ENCODE data around the gene TPM1.

Gene TPM1

DNA sequence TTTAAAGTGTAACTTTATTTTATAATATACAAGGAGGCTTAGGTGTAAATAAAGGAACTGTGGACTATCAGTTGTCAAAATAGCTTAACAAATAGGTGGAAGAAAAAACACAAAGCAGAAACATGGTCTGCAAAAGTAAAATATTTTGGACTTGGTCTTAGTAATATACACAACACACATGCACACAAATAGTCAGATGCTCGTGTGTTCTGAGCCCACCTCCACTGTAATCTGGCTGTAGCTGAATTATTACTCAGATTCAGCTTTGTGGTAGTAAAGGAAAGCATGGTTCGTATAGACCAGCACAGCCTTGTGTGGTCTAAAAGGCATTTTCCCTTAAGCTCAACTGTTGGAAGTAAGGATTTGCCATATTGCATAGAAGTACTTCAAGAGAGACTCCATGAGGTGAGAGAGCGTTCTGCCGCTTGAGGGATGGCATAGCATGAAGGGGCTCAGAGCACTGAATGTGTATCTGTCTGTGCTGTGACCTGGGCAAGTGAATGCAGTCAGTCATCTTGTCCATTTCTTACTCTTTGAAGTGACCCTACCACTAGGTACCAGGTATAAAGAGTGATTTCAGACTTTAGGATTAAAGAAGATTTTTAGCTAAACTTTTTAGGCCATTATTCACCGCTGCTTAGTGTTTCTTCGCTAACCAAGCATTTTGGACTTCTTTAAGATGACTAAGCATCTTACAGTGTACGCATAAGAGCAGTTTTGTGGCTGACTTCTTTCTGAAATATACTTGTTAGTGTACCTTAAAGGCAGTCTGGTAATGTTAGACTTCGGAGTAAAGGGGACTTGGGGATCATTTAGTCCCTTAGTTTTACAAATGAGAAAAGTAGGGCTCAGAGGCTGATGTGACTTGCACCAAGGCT, 15.2 kb downstream of the TPM1 start:
- DNase-seq = no peak

DNA sequence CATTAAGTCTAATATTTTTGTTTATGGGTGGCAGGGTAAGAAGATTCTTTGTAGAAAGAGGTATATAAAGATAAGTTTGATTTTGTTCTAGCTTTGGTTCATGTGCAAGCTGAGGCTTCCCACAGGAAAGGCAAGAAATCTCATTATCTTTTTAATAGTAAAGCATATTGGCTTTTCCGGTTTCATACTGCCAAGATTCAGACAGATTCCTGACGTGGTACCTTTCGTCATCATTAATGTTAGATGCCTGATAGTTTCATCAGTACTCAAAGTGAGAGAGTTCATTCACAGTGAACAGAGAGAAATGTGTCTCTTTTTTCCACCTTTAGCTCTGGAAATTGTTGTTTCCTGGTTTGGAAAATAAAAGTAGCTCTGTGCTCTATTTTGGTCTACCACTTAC, 16.5 kb downstream of the TPM1 start:
- DNase-seq = no peak

DNA sequence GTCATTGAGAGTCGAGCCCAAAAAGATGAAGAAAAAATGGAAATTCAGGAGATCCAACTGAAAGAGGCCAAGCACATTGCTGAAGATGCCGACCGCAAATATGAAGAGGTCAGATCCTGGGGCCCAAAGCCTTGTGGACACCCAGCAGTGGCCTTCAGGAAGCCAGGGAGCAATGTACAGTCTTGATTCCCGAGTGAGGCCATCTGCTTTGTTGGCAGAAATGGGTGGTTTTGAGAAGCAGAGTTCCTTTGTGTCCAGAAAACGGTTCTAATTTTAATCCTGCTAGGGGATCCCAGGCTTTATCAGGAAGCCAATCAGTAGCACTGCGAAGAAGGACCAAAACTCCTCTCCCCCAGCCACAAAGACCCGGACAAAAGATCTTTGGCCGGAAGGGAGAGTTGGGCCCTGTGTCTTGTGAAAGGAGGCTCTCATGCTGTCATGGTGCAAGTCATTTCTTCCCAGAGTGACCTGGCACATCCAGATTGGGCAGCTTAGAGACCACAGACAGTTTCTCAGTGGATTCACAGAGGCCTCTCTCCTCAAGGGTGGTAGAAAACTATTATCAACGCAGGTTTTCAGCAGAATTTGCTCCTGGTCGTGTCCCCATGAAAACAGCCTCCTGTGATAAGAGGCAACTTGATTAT, 17.1 kb downstream of the TPM1 start:
- no peak for DNase-seq

DNA sequence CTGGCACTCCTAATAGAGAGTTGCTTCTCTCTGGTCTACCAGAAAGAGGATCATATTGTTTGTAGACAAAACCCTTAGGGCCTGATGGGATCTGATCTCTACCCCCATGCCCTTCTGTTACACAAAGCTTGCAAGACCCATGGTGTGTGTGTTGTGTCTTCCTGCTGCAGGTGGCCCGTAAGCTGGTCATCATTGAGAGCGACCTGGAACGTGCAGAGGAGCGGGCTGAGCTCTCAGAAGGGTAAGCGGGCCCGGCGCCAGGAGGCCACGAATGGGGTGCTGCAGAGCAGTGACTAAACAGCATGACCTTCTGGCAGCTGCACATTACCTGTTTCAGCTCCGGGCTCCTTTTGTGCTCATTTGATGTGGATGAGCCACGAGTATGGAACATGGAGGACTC, 18.2 kb downstream of the TPM1 start:
- no peak for DNase-seq

DNA sequence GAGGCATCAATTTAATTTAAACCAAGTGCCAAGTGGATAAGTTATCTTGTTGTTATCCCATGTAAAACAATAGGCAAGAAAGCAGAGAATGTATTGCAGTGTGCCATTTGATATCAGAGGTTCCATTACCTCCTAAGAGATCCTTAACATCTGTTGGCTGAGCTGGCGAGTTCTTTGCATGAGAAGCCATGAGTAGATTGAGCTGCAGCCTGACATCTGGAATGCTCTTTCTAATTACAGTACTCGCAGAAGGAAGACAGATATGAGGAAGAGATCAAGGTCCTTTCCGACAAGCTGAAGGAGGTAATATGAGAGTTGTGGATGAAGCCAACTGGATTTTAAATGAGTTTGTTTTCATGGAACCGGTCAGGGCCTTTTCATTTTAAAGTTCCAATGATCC, 19.4 kb downstream of the TPM1 start:
- no peak for DNase-seq

DNA sequence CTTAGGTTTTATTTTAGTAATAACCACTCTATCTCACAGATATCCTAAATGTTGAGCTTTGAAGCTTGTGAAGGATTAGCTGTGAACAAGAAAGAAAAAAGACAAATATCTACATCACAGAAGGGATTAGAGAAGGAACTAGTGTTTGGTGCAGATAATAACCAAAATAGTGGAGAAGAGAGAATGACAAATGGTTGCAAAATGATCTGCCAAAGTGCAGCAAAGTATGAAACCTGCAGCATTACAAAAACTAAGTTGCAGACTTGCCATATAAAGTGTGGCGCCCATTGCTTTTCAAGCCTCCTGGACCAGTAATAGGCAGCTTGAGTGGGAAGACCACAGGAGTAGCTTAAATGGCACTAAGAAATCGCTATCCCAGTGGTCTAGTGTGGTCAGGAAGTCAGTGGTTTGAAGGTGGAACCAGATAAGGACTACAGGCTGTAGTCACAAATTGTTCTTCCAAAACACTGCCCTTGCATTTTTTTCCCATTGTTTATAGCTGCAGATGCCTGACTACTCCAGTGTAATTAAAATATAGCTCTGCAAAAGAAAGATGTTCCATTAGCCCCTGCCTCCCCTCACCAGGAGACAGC, 20.7 kb downstream of the TPM1 start:
- DNase-seq = no peak

DNA sequence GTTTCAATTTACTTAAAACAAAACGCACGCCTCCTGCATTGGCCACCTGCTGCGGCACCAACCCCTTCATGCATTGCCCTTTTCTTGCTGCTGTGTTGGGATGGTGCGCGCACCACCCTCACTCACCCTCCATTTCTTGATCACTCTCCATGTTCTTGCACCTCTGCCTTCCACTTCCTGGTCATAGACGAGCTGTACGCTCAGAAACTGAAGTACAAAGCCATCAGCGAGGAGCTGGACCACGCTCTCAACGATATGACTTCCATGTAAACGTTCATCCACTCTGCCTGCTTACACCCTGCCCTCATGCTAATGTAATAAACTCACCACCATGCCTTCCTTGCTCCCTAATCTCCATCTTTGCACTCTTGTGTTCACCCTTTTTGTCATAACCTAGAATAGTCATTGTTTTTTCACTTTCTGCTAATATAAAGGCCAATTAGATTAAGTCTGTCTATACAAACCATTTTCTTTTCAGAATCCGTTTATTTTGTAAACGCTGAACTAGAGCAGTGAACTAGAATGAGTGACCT, 21.4 kb downstream of the TPM1 start:
- DNase-seq = no peak

DNA sequence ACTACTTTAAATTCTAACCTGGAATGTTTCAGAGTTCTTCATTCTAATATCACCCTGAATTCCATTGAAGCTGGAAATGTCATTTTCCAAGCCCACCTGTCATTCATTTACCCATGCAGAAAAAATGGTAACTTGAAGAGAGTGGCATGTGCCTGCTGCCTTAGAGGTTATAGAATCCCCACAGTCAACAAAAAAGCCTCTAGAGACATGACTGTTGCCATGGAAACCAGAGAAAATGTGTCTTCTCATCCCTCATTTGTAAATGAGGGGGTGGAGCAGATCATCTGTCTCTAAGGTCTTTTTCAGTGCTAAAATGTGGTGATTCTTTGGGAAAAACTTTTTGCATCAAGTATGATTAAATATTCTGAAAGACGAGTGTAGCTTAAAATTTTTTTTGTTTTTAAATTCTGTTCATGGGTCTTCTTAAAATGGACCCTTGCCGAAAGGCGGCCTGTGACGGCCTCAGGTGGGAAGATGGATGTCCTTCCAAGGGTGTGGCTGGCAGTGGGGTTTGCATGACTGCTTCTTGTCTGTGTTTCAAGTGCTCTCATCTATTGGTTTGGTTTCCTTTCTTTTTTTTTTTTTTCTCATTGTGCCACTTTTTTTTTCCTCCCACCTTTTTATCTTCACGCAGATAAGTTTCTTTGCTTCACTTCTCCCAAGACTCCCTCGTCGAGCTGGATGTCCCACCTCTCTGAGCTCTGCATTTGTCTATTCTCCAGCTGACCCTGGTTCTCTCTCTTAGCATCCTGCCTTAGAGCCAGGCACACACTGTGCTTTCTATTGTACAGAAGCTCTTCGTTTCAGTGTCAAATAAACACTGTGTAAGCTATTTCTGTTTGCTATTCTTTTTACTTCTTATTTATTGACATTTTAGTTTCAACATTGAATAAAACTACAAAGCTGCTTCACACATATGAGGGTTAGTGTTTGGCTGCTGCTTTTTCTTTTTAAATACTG, 23.0 kb downstream of the TPM1 start:
- no peak for DNase-seq

DNA sequence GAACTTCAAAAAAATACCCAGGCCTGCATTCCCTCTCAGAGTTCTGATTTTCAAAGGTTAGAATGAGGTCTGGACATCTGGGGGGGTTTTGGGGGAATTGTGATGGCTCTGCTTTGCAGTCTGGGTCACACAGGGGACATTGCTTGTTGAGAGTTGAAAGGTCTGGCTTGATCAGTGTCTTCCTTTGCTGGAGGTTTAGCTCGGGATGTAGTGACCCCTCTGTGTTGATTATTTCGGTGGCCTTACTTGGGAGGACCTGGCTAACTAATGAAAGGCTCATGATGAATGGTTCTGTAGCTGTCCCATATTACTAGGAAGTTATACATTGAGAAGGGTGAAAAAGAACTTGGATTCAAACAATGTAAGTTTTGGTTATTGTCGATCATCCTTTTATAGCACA, 23.7 kb downstream of the TPM1 start:
- no peak for DNase-seq

DNA sequence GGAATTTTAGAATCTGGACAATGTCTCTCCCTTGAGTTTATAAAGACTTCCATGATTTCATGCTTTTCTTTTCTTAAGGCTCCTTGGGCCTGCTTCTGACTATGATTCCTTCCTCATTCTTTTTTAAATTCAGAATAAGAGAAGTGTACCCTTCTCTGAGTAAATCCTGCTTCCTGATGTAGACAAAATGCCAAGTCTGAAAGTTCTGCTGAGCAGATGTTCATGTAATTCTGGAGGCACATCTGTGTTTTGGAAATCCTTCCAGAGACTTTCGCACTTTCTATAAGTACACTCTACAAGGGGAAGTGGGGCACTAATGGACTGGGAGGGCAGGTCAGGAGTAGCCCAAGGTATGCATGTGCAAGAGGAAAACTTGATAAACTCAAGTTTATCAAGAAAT, 24.8 kb downstream of the TPM1 start:
- no peak for DNase-seq

DNA sequence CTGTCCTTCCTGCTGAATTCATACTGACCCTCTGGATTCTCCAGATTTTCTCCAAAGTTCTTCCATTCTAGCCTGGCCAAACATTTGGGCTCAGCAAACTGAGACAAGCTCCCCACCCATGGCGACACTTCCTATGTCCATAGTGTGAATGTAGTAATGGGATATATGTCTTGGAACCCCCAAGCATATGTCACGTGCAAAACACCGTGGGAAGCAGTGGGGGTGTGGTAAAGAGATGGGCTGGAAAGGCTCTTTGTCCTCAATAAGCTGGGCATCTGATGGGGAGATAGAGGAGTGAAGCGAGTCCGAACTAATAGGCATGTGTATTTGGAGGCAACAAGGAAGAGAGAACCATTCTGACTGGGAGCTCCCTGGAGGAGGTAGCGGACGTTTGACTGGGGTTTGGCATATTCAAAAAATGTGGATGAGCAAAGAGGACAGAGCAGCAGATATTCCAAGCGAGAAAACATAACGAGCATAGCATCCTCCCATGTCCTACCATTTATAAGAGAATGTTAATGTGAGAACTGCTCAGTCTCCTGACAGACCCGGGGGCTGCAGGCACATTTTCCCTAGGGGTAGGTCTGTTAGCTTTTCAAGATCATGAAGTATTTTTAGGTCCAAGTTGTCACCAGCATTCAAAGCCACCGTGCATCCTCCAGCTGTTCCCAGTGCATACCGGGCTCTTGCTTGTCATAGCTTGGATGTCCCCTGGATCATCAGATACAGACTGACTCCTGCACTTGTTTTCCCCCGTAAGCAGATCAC, 25.6 kb downstream of the TPM1 start:
- DNase-seq = no peak

DNA sequence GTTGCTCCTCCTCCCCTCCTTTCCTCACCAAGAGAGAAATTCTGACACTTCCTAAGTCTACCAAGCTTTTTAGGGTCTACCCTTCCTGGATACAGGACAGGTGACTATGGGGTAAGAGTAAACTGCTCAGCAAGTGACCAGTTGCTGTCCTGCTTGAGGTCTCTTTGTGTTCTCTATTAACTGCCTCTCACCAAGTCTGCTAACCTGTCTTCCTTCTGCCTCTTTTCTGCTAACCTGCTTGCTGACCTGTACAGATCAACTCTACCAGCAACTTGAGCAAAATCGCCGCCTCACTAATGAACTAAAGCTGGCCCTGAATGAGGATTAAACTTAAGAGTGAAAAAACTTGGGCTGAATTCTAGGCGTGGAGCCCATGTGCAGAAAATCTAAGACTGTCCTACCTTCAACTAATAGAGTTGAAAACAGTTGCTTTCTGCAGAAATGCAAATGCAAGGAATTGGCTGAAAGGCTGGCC, 27.1 kb downstream of the TPM1 start:
- DNase-seq = no peak

DNA sequence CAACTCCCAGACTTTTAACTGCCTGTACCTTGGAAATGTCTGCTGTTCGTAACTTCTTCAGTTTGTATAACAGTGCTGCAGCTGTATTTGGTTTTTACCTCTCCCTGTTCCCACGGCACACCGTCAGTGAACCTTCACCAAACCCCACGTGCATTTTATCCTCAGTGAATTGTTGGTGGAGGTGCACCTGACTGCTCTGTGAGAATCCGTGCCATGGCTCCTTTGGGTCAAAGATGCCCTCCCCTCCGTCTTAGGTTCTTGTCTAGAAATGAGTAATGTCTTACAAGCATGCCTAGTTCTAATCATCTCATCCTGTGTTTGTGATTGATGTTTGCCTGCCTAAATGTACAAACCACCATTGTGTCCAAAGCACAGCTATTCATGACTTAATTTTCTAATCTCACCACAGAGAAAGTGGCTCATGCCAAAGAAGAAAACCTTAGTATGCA, 28.2 kb downstream of the TPM1 start:
- DNase-seq = no peak

DNA sequence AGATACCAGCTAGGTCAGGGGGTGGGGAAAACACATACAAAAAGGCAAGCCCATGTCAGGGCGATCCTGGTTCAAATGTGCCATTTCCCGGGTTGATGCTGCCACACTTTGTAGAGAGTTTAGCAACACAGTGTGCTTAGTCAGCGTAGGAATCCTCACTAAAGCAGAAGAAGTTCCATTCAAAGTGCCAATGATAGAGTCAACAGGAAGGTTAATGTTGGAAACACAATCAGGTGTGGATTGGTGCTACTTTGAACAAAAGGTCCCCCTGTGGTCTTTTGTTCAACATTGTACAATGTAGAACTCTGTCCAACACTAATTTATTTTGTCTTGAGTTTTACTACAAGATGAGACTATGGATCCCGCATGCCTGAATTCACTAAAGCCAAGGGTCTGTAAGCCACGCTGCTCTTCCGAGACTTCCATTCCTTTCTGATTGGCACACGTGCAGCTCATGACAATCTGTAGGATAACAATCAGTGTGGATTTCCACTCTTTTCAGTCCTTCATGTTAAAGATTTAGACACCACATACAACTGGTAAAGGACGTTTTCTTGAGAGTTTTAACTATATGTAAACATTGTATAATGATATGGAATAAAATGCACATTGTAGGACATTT, 28.9 kb downstream of the TPM1 start:
- no peak for DNase-seq

DNA sequence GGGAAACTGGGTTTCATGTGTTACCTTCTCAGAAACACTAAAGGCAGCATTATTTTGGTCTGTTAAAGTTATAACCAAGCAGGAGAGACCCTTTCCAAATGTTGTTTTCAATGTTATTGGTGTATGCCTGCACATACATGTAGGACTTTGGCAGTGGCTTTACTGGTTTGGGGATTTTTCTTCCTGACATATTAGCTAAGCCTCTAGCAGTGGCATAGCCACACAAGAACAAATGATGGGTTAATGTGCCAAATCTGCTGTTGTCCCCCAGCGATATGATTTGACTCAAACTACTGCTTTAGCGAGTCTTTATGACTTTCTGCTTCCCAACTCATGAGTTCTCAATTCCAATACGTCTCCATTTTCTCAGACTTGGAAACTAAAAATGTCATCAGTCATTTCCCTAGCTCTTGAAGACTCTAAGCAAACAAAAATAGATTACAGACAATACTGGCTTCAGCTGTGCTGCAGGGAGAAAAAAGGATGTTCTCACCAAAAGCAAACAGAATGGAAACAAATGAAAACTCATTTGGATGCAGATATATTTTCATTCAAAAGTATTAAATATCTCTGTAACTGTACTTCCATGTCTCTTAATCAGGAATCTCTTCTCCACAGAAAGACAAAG, 29.6 kb downstream of the TPM1 start:
- DNase-seq = no peak

DNA sequence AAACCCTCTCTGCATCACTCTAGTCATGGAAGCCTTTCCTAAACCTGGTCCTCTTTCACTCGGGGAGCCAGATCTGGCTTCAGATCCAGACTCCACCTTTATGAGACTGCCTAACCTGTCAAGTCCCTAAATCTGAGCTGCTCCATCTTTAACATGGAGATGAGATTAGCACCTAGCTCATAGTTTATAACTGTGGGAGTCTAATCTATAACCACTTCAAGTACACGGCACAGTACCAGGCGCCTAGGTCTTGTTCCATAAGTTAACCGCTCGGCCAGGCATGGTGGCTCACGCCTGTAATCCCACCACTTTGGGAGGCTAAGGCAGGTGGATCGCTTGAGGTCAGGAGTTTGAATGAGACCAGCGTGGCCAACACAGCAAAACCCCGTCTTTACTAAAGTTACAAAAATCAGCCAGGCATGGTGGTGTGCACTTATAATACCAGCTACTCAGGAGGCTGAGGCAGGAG, 30.3 kb downstream of the TPM1 start:
- no peak for DNase-seq

DNA sequence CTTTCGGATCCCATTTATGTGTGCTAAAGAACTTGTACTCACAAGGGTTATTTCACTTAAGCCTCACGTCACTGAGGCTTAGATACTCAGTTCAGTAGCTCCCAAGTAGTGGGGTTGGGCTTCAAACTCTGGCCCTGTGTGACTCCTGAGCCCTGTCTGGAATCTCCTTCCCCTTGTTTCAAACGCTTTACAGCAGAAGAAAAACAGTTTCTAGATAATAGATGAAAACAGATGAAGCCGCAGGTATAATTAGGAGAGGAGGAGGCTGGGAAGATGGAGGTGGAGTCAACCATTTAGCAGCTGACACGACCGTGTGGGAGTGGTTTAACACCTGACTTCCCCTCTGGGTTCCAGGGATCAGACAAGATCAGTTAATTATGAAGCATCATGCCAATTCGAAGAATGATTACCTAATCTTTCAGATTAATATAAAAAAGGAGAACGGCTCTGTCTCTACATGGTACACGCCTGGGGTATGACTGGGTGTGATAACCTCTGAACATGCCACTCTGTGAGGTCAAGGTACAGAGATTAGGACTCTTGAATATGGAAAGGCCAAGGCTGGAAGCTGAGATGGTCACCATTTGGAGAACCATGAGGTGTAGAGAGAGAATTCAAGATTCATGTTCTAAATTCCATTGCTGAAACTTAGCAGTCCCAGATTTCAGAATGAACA, 31.1 kb downstream of the TPM1 start:
- DNase-seq = no peak

DNA sequence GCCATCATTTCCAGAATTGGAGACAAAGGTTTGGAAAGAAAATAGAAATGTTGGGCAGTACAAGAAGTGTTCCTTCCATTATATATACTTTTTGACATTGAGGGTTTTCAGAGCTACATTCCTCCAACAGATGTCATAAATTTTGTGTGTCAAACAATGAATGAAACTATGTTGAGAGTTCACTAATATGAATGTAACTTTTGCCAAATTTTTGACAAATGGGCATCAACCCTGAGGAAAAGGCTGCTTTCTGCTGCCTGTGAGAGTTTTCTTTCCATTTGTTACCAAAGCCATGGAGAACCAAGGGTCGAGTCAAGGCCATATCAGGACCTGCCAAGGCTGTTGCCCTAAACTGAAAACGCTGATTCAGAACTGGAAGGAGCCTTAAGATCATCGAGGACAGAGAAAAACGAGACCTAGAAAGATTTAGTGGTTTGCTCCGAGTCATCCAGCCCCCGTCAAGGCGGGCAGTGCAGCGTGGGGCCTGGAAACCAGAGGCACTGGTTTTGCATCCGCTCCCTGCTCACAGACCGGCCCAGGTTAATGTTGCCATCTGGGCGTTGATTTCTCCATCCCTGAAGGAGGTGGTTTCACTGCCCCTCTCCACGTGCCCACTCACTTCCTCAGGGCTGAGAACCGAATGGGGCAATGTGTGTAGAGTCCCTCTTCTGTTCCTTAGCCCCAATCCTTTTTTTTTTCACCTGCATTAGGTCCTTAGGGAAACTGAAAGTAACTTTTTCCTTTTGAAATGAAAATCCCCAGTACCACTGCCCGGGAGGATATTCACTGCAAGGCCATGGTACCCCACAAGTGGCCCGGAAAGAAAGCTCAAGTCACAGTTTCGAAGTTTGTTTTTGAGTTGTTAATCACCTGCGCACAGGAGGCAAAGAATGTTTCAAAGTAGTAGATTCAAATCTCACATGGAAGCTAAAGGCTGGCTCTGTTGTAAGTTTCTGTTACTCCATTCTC, 32.8 kb downstream of the TPM1 start:
- DNase-seq = no peak

All from NCI-H1105 (cell line).